HEK293 (cell line): Measurements from ENCODE around the gene TTF2.

ENCODE experiments used
- BCL6B ChIP-seq: fragments of 450-650 bp; formaldehyde crosslinking; IDR thresholded peaks from 2 replicates; pipeline ENCODE4 v1.5.1; 2017; ENCODE audit warnings: missing biosample characterization, missing genetic modification characterization
- CTCF ChIP-seq: fragments of 450-650 bp; formaldehyde crosslinking; IDR thresholded peaks from 2 replicates; pipeline ENCODE4 v1.5.1; 2016; ENCODE audit warnings: missing biosample characterization, missing genetic modification characterization
- EGR2 ChIP-seq: fragments of 450-650 bp; formaldehyde crosslinking; IDR thresholded peaks from 2 replicates; pipeline ENCODE4 v1.5.1; 2016; ENCODE audit warnings: low read depth, missing biosample characterization, missing genetic modification characterization
- GLIS2 ChIP-seq: fragments of 450-650 bp; formaldehyde crosslinking; IDR thresholded peaks from 2 replicates; pipeline ENCODE4 v1.5.1; 2016; ENCODE audit warnings: missing biosample characterization, missing genetic modification characterization
- KLF16 ChIP-seq: fragments of 450-650 bp; formaldehyde crosslinking; IDR thresholded peaks from 2 replicates; pipeline ENCODE4 v1.5.1; 2017; ENCODE audit warnings: missing biosample characterization, missing genetic modification characterization
- KLF7 ChIP-seq: fragments of 450-650 bp; formaldehyde crosslinking; IDR thresholded peaks from 2 replicates; pipeline ENCODE4 v1.5.1; 2016; ENCODE audit warnings: missing biosample characterization, missing genetic modification characterization, borderline replicate concordance
- PATZ1 ChIP-seq: fragments of 450-650 bp; formaldehyde crosslinking; IDR thresholded peaks from 2 replicates; pipeline ENCODE4 v1.5.1; 2016; ENCODE audit warnings: missing biosample characterization, missing genetic modification characterization
- PRDM6 ChIP-seq: fragments of 450-650 bp; formaldehyde crosslinking; IDR thresholded peaks from 2 replicates; pipeline ENCODE4 v1.5.1; 2017; ENCODE audit warnings: missing biosample characterization, missing genetic modification characterization
- ZBTB21 ChIP-seq: fragments of 450-650 bp; formaldehyde crosslinking; IDR thresholded peaks from 2 replicates; pipeline ENCODE4 v1.5.1; 2017; ENCODE audit warnings: missing biosample characterization, missing genetic modification characterization
- ZFHX2 ChIP-seq: fragments of 450-650 bp; formaldehyde crosslinking; conservative IDR thresholded peaks from 2 replicates; pipeline ENCODE4 v1.5.1; 2016; ENCODE audit warnings: missing biosample characterization, missing genetic modification characterization
- ZNF155 ChIP-seq: fragments of 450-650 bp; formaldehyde crosslinking; IDR thresholded peaks from 2 replicates; pipeline ENCODE4 v1.5.1; 2016; ENCODE audit warnings: missing biosample characterization, missing genetic modification characterization
- ZNF16 ChIP-seq: fragments of 450-650 bp; formaldehyde crosslinking; IDR thresholded peaks from 2 replicates; pipeline ENCODE4 v1.5.1; 2016; ENCODE audit warnings: low read depth, missing biosample characterization, missing genetic modification characterization
- ZNF175 ChIP-seq: fragments of 450-650 bp; formaldehyde crosslinking; IDR thresholded peaks from 2 replicates; pipeline ENCODE4 v1.5.1; 2016; ENCODE audit warnings: missing biosample characterization, missing genetic modification characterization
- ZNF202 ChIP-seq: fragments of 450-650 bp; formaldehyde crosslinking; IDR thresholded peaks from 2 replicates; pipeline ENCODE4 v1.5.1; 2016; ENCODE audit warnings: missing biosample characterization, missing genetic modification characterization, borderline replicate concordance
- ZNF292 ChIP-seq: fragments of 450-650 bp; formaldehyde crosslinking; IDR thresholded peaks from 2 replicates; pipeline ENCODE4 v1.5.1; 2016; ENCODE audit warnings: low read depth, missing biosample characterization, missing genetic modification characterization, borderline replicate concordance
- ZNF324 ChIP-seq: fragments of 450-650 bp; formaldehyde crosslinking; IDR thresholded peaks from 2 replicates; pipeline ENCODE4 v1.5.1; 2016; ENCODE audit warnings: missing biosample characterization, missing genetic modification characterization
- ZNF416 ChIP-seq: fragments of 450-650 bp; formaldehyde crosslinking; IDR thresholded peaks from 2 replicates; pipeline ENCODE4 v1.5.1; 2016; ENCODE audit warnings: missing biosample characterization, missing genetic modification characterization
- ZNF433 ChIP-seq: fragments of 450-650 bp; formaldehyde crosslinking; IDR thresholded peaks from 2 replicates; pipeline ENCODE4 v1.5.1; 2016; ENCODE audit warnings: missing biosample characterization, missing genetic modification characterization, low read depth
- ZNF548 ChIP-seq: fragments of 450-650 bp; formaldehyde crosslinking; IDR thresholded peaks from 2 replicates; pipeline ENCODE4 v1.5.1; 2016; ENCODE audit warnings: missing biosample characterization, missing genetic modification characterization
- TF ChIP-seq, protein P1 (sequence below): fragments of 450-650 bp; formaldehyde crosslinking; IDR thresholded peaks from 2 replicates; pipeline ENCODE4 v1.5.1; 2017; ENCODE audit warnings: missing biosample characterization, mild to moderate bottlenecking, missing genetic modification characterization, moderate library complexity
- TF ChIP-seq, protein P2 (sequence below): fragments of 450-650 bp; formaldehyde crosslinking; IDR thresholded peaks from 2 replicates; pipeline ENCODE4 v1.5.1; 2016; ENCODE audit warnings: missing biosample characterization, missing genetic modification characterization
- TF ChIP-seq, protein P3 (sequence below): fragments of 450-650 bp; formaldehyde crosslinking; IDR thresholded peaks from 2 replicates; pipeline ENCODE4 v1.5.1; 2016; ENCODE audit warnings: missing biosample characterization, missing genetic modification characterization
- TF ChIP-seq, protein P4 (sequence below): fragments of 450-650 bp; formaldehyde crosslinking; IDR thresholded peaks from 2 replicates; pipeline ENCODE4 v1.5.1; 2017; ENCODE audit warnings: missing biosample characterization, missing genetic modification characterization

TTF2 gene

GRCh38 chr1:117120774-117121588 is 60.9 kb downstream of the TTF2 start (continued):
- no peak for TF ChIP-seq ZNF16
- peak; percentile 68 for TF ChIP-seq GLIS2
- TF ChIP-seq ZFHX2, result peak; percentile 83
- no peak for TF ChIP-seq ZNF324 (tag by site-specific recombination)
- no peak for TF ChIP-seq KLF7 (tag by site-specific recombination)
- no peak for TF ChIP-seq ZNF292 (tag by site-specific recombination)
- TF ChIP-seq, protein P1, sequence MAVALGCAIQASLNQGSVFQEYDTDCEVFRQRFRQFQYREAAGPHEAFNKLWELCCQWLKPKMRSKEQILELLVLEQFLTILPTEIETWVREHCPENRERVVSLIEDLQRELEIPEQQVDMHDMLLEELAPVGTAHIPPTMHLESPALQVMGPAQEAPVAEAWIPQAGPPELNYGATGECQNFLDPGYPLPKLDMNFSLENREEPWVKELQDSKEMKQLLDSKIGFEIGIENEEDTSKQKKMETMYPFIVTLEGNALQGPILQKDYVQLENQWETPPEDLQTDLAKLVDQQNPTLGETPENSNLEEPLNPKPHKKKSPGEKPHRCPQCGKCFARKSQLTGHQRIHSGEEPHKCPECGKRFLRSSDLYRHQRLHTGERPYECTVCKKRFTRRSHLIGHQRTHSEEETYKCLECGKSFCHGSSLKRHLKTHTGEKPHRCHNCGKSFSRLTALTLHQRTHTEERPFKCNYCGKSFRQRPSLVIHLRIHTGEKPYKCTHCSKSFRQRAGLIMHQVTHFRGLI (tag by site-specific recombination), result no peak
- TF ChIP-seq ZBTB21, result no peak
- TF ChIP-seq ZNF155, result no peak
- TF ChIP-seq ZNF175 (tag by site-specific recombination), result no peak
- TF ChIP-seq, protein P2, sequence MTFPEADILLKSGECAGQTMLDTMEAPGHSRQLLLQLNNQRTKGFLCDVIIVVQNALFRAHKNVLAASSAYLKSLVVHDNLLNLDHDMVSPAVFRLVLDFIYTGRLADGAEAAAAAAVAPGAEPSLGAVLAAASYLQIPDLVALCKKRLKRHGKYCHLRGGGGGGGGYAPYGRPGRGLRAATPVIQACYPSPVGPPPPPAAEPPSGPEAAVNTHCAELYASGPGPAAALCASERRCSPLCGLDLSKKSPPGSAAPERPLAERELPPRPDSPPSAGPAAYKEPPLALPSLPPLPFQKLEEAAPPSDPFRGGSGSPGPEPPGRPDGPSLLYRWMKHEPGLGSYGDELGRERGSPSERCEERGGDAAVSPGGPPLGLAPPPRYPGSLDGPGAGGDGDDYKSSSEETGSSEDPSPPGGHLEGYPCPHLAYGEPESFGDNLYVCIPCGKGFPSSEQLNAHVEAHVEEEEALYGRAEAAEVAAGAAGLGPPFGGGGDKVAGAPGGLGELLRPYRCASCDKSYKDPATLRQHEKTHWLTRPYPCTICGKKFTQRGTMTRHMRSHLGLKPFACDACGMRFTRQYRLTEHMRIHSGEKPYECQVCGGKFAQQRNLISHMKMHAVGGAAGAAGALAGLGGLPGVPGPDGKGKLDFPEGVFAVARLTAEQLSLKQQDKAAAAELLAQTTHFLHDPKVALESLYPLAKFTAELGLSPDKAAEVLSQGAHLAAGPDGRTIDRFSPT (tag by site-specific recombination), result no peak
- TF ChIP-seq PRDM6 (tag by site-specific recombination), result no peak
- no peak for TF ChIP-seq BCL6B (tag by site-specific recombination)
- no peak for TF ChIP-seq ZNF548 (tag by site-specific recombination)
- TF ChIP-seq KLF16 (tag by site-specific recombination), result peak; percentile 25; the same call in 1 of the 2 replicates
- no peak for TF ChIP-seq ZNF433
- TF ChIP-seq, protein P3, sequence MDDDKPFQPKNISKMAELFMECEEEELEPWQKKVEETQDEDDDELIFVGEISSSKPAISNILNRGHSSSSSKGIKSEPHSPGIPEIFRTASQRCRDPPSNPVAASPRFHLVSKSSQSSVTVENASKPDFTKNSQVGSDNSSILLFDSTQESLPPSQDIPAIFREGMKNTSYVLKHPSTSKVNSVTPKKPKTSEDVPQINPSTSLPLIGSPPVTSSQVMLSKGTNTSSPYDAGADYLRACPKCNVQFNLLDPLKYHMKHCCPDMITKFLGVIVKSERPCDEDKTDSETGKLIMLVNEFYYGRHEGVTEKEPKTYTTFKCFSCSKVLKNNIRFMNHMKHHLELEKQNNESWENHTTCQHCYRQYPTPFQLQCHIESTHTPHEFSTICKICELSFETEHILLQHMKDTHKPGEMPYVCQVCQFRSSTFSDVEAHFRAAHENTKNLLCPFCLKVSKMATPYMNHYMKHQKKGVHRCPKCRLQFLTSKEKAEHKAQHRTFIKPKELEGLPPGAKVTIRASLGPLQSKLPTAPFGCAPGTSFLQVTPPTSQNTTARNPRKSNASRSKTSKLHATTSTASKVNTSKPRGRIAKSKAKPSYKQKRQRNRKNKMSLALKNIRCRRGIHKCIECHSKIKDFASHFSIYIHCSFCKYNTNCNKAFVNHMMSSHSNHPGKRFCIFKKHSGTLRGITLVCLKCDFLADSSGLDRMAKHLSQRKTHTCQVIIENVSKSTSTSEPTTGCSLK (tag by site-specific recombination), result no peak
- TF ChIP-seq PATZ1 (tag by site-specific recombination), result peak; percentile 55; the same call in 1 of the 2 replicates
- TF ChIP-seq, protein P4, sequence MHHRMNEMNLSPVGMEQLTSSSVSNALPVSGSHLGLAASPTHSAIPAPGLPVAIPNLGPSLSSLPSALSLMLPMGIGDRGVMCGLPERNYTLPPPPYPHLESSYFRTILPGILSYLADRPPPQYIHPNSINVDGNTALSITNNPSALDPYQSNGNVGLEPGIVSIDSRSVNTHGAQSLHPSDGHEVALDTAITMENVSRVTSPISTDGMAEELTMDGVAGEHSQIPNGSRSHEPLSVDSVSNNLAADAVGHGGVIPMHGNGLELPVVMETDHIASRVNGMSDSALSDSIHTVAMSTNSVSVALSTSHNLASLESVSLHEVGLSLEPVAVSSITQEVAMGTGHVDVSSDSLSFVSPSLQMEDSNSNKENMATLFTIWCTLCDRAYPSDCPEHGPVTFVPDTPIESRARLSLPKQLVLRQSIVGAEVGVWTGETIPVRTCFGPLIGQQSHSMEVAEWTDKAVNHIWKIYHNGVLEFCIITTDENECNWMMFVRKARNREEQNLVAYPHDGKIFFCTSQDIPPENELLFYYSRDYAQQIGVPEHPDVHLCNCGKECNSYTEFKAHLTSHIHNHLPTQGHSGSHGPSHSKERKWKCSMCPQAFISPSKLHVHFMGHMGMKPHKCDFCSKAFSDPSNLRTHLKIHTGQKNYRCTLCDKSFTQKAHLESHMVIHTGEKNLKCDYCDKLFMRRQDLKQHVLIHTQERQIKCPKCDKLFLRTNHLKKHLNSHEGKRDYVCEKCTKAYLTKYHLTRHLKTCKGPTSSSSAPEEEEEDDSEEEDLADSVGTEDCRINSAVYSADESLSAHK (tag by site-specific recombination), result no peak
- TF ChIP-seq ZNF202 (tag by site-specific recombination), result no peak
- 0 out of 2 replicates have a peak, but pooled peaks have one; percentile 20 for TF ChIP-seq CTCF (tag by site-specific recombination)
- peak; percentile 57; the same call in 1 of the 2 replicates for TF ChIP-seq EGR2 (tag by site-specific recombination)
- TF ChIP-seq ZNF416 (tag by site-specific recombination), result no peak
